SK-N-SH (cell line): ENCODE data around the gene DNAJC9. TPM values are rescaled to one million over a fixed set of nuclear protein-coding genes. Genes with fewer than 3 reads are reported as not detected.

Source experiments
- CTCF ChIA-PET: fragments of 300-600, 350-600 bp; formaldehyde crosslinking; extraction: SDS; loops from one replicate; lab custom pipeline; 2021; lab: Yijun Ruan, JAX
- POLR2A ChIA-PET: fragments of 350-600 bp; sonication (Branson Sonifier 250); formaldehyde crosslinking; extraction: SDS; loops from one replicate; lab custom pipeline; 2020; ENCODE audit warnings: antibody characterized with exemption, inconsistent platforms; lab: Yijun Ruan, JAX
- DNase-seq: peaks from one replicate; pipeline ENCODE4 v3.0.0; 2012
- H2AFZ ChIP-seq: fragments of 200-600 bp; sonication (generic); 2 replicates; pipeline ENCODE4 v1.8.1; 2016; ENCODE audit warnings: antibody characterized with exemption, mild to moderate bottlenecking, low read depth
- H3F3A ChIP-seq: fragments of 200-600 bp; sonication (generic); replicated peaks from 2 replicates; pipeline ENCODE3; 2016; ENCODE audit warnings: antibody characterized with exemption, mild to moderate bottlenecking; ENCODE audit not compliant: insufficient read depth
- H3K27ac ChIP-seq, 2 experiments: fragments of 200-500 bp in 1 of 2; fragments of 200-600 bp in 1 of 2; sonication (Bioruptor generic) in 1 of 2; sonication (generic), shearing (Covaris generic) in 1 of 2; 2 replicates each; pipeline versions ENCODE4 v1.5.1 to v1.6.1; 2014 to 2016; ENCODE audit warnings: low read depth in 2 of 2, inconsistent platforms in 1 of 2, low read length in 1 of 2, mild to moderate bottlenecking in 1 of 2, mixed read lengths in 1 of 2
- H3K27me3 ChIP-seq: fragments of 200-600 bp; sonication (generic), shearing (Covaris generic); 2 replicates; pipeline ENCODE4 v1.6.1; 2016; ENCODE audit warnings: mixed run types; ENCODE audit not compliant: insufficient read depth
- H3K36me3 ChIP-seq, 2 experiments: fragments of 200-500 bp in 1 of 2; fragments of 200-600 bp in 1 of 2; sonication (Bioruptor generic) in 1 of 2; sonication (generic) in 1 of 2; replicated peaks in 1 of 2; 2 replicates each; pipeline versions ENCODE3 to v1.5.1; 2014 to 2016; ENCODE audit warnings: low read length in 1 of 2, mild to moderate bottlenecking in 1 of 2; ENCODE audit not compliant: insufficient read depth in 2 of 2, control insufficient read depth in 1 of 2
- H3K4me1 ChIP-seq, 2 experiments: fragments of 200-500 bp in 1 of 2; fragments of 200-600 bp in 1 of 2; sonication (Bioruptor generic) in 1 of 2; sonication (generic), shearing (Covaris generic) in 1 of 2; 2 replicates each; pipeline versions ENCODE4 v1.5.1 to v1.6.1; 2014 to 2016; ENCODE audit warnings: low read depth in 1 of 2, low read length in 1 of 2, mixed run types in 1 of 2; ENCODE audit not compliant: insufficient read depth in 2 of 2, control insufficient read depth in 1 of 2
- H3K4me2 ChIP-seq: fragments of 200-600 bp; sonication (generic), shearing (Covaris generic); 2 replicates; pipeline ENCODE4 v1.6.1; 2017; ENCODE audit warnings: mixed run types
- H3K4me3 ChIP-seq, 2 experiments: fragments of 200-500 bp in 1 of 2; fragments of 200-600 bp in 1 of 2; sonication (Bioruptor generic) in 1 of 2; sonication (generic), shearing (Covaris generic) in 1 of 2; 2 replicates each; pipeline versions ENCODE4 v1.5.1 to v1.8.1; 2014 to 2016; ENCODE audit warnings: low read depth in 2 of 2, inconsistent platforms in 1 of 2, low read length in 1 of 2, mild to moderate bottlenecking in 1 of 2, mixed read lengths in 1 of 2, moderate library complexity in 1 of 2
- H3K79me2 ChIP-seq: fragments of 200-600 bp; sonication (generic); 2 replicates; pipeline ENCODE4 v1.8.1; 2017; ENCODE audit warnings: mild to moderate bottlenecking; ENCODE audit not compliant: insufficient read depth
- H3K9ac ChIP-seq: fragments of 200-600 bp; sonication (generic); 2 replicates; pipeline ENCODE4 v1.6.1; 2017; ENCODE audit warnings: mixed run types
- H3K9me2 ChIP-seq: fragments of 200-600 bp; sonication (generic); 2 replicates; pipeline ENCODE4 v1.6.1; 2017; ENCODE audit warnings: mixed run types
- H3K9me3 ChIP-seq: fragments of 200-600 bp; sonication (generic); 2 replicates; pipeline ENCODE4 v1.6.1; 2017; ENCODE audit warnings: mixed run types, mild to moderate bottlenecking, moderate library complexity
- H4K20me1 ChIP-seq: fragments of 200-600 bp; sonication (generic); 2 replicates; pipeline ENCODE4 v1.6.1; 2017; ENCODE audit warnings: mild to moderate bottlenecking, mixed run types; ENCODE audit not compliant: insufficient read depth
- CTCF ChIP-seq: fragments of 200-600 bp; sonication (generic); IDR thresholded peaks from 2 replicates; pipeline ENCODE4 v1.6.1; 2017; ENCODE audit warnings: antibody characterized with exemption, mild to moderate bottlenecking, moderate library complexity
- ELF1 ChIP-seq: IDR thresholded peaks from 2 replicates; pipeline ENCODE4 v1.4.0; 2012
- EZH2phosphoT487 ChIP-seq: fragments of 200-600 bp; sonication (generic); IDR thresholded peaks from 2 replicates; pipeline ENCODE4 v1.6.1; 2017; ENCODE audit warnings: low read depth, mixed run types, mild to moderate bottlenecking, antibody characterized with exemption, moderate library complexity, borderline replicate concordance
- FOXJ3 ChIP-seq: sonication (generic); formaldehyde crosslinking; IDR thresholded peaks from 2 replicates; pipeline ENCODE4 v1.5.1; 2020; ENCODE audit warnings: mild to moderate bottlenecking, missing genetic modification reagents
- FOXM1 ChIP-seq: IDR thresholded peaks from 2 replicates; pipeline ENCODE4 v1.4.0; 2012; ENCODE audit warnings: low read depth, mild to moderate bottlenecking
- GABPA ChIP-seq: IDR thresholded peaks from 2 replicates; pipeline ENCODE4 v1.4.0; 2012; ENCODE audit warnings: low read depth, mild to moderate bottlenecking
- IRF3 ChIP-seq: fragments of 150-350 bp; IDR thresholded peaks from 2 replicates; pipeline ENCODE4 v1.6.1; 2016; ENCODE audit warnings: mild to moderate bottlenecking, low read depth, low read length
- MEF2A ChIP-seq: IDR thresholded peaks from 2 replicates; pipeline ENCODE4 v1.4.0; 2012; ENCODE audit warnings: low read depth, borderline replicate concordance
- MXI1 ChIP-seq: IDR thresholded peaks from 2 replicates; pipeline ENCODE4 v1.6.1; 2012; ENCODE audit warnings: mild to moderate bottlenecking, low read depth, low read length, improper control_type of control experiment
- RCOR1 ChIP-seq: fragments of 150-350 bp; IDR thresholded peaks from 2 replicates; pipeline ENCODE4 v1.6.1; 2017; ENCODE audit warnings: antibody characterized with exemption, low read length
- RFX5 ChIP-seq: IDR thresholded peaks from 2 replicates; pipeline ENCODE4 v1.6.1; 2012; ENCODE audit warnings: mild to moderate bottlenecking, improper control_type of control experiment, low read length
- SIN3A ChIP-seq: IDR thresholded peaks from 2 replicates; pipeline ENCODE4 v1.6.1; 2012; ENCODE audit warnings: low read depth, mild to moderate bottlenecking, low read length, moderate library complexity, borderline replicate concordance
- SMC3 ChIP-seq: IDR thresholded peaks from 2 replicates; pipeline ENCODE4 v1.6.1; 2012; ENCODE audit warnings: low read depth, low read length, improper control_type of control experiment
- TAF1 ChIP-seq: IDR thresholded peaks from 2 replicates; pipeline ENCODE4 v1.6.1; 2012; ENCODE audit warnings: low read depth, mild to moderate bottlenecking, low read length, moderate library complexity, borderline replicate concordance
- TCF12 ChIP-seq: IDR thresholded peaks from 2 replicates; pipeline ENCODE4 v1.4.0; 2012
- USF2 ChIP-seq: fragments of 150-350 bp; IDR thresholded peaks from 2 replicates; pipeline ENCODE4 v1.6.1; 2017; ENCODE audit warnings: antibody characterized with exemption, low read length, low read depth, borderline replicate concordance
- YY1 ChIP-seq: IDR thresholded peaks from 2 replicates; pipeline ENCODE4 v1.4.0; 2012; ENCODE audit warnings: low read depth, mild to moderate bottlenecking
- WGBS: methylation state at CpG from one replicate; pipeline ENCODE4 v1.1.6; 2017; ENCODE audit warnings: low lambda C conversion rate; 5-methylcytosine and 5-hydroxymethylcytosine counted together
- polyA plus RNA-seq, 3 experiments: library from polyadenylated mRNA; depleted of rRNA; stranded (reverse); fragments of >200 nt; gene quantifications; 2 replicates each; pipeline ENCODE4 v1.2.3, GENCODE V29; 2012

The DNAJC9 gene
- polyA plus RNA-seq, 1 of the 3 experiments (the other 2 are of a cell fraction), result 23.9 TPM

- TF ChIP-seq SMC3 (no peak), FOXM1 (no peak), CTCF (no peak), ELF1 (no peak), RCOR1 (no peak), SIN3A (no peak)
Observed at GRCh38 chr10:73289958-73290357, 42.9 kb upstream of the DNAJC9 start (continued).

GRCh38 chr10:73287441-73287840 is 40.4 kb upstream of the DNAJC9 start:
- TF ChIP-seq MEF2A (no peak), SIN3A (no peak), EZH2phosphoT487 (no peak), USF2 (no peak), FOXJ3 (CRISPR knock-in tag) (no peak), SMC3 (no peak), FOXM1 (no peak), IRF3 (no peak), GABPA (no peak), ELF1 (no peak), YY1 (no peak), MXI1 (no peak), RFX5 (no peak), TAF1 (no peak), TCF12 (no peak)
- peaks cover 0 to 4% of the 10 kb centered on the region in 2 experiments for H3K36me3 ChIP-seq
- no peak overlapping the region for H3K9ac ChIP-seq
- WGBS, result 34% methylated on average over 1 of the region's 1 CpG
- H3K4me2 ChIP-seq, result no peak overlapping the region
- no peaks in the 10 kb centered on the region for H3F3A ChIP-seq
- H3K9me2 ChIP-seq, result no peaks in the 10 kb centered on the region
- H3K79me2 ChIP-seq, result no peaks in the 10 kb centered on the region
- no peak overlapping the region for H3K4me3 ChIP-seq
- ChIA-PET CTCF (no interaction called here), POLR2A (no interaction called here)
- no peak overlapping the region for H2AFZ ChIP-seq
- no peak for DNase-seq
- H3K4me1 ChIP-seq, result no peaks in the 10 kb centered on the region
- H3K27ac ChIP-seq, result no peak overlapping the region
- H3K27me3 ChIP-seq, result no peaks in the 10 kb centered on the region
- H4K20me1 ChIP-seq, result no peaks in the 10 kb centered on the region
- H3K9me3 ChIP-seq, result no peaks in the 10 kb centered on the region
